Epidermal melanocyte (primary cell): Measurements from ENCODE around the gene CHMP4B.

Source experiments
- DNase-seq: peaks from one replicate; pipeline ENCODE4 v3.0.0; 2011; ENCODE audit warnings: low spot score; ENCODE audit not compliant: insufficient read length

The CHMP4B gene

DNA sequence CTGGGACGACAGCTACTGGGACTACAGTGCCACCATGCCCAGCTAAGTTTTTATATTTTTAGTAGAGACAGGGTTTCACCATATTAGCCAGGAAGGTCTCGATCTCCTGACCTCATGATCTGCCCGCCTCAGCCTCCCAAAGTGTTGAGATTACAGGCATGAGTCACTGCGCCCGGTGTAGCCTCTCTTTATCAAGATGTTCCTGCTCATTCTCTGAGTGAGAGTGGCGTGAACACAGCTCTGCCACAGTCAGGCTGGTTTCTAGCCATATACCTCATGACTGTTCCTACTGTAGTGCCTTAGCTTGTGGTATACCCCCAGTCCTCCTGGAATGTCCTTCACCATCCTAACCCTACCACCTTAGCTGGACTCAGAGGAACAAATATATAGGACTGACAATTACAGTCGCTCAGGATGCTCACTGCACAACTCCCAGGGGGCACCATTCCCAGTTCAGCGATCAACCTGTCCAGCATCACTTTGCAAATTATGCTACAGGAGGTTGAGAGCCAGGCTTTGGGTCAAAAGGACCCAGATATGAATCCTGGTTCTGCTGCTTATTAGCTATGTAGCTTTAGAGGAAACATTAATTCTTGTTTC, 86.3 kb downstream of the CHMP4B start:
- no peak for DNase-seq

- no peak for DNase-seq
Observed at GRCh38 chr20:33899106-33899505, 88.0 kb downstream of the CHMP4B start.

DNA sequence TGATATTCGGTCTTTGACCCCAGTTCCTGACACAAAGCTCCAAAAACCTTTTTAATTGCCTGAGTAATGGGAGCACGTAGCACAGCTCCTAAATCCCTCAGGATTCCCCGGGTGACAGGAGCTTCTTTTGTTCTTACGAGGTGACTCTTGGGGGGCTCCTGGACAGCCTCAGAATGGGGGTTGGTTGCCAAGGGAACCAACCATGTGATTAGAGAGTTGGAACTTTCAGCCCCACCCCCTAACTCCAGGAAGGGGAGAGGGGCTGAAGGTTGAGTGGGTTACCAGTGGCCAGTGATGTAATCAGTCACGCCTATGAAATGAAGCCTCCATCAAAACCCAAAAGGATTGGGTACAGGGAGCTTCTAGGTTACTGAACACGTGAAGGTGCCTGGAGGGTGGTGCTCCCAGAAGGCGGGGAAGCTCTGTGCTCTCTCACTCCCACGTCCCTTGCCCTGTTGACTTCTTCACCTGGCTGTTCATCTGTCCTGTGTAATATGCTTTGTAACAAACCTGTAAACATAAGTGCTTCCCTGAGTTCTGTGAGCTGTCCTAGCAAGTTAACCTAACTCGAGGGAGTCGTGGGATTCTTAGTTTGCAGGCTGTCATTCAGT, 89.5 kb downstream of the CHMP4B start:
- no peak for DNase-seq

GRCh38 chr20:33901132-33901523, 90.0 kb downstream of the CHMP4B start:
- DNase-seq, result no peak

GRCh38 chr20:33902011-33902410, 90.9 kb downstream of the CHMP4B start:
- no peak for DNase-seq
